Stomach (tissue), 4 donors: Measurements from ENCODE around the gene SORCS2.

Experiments
- CTCF ChIP-seq, 7 experiments: fragments of 450-650 bp in 4 of 7; fragments of 200-600 bp in 3 of 7; sonication (generic) in 3 of 7; IDR thresholded peaks; one replicate each; pipeline ENCODE4 v1.5.1; 2016 to 2019; ENCODE audit warnings: antibody characterized with exemption in 7 of 7, control low read depth in 2 of 7, mild to moderate bottlenecking in 1 of 7
- POLR2A ChIP-seq, 4 donors: fragments of 450-650 bp; IDR thresholded peaks; one replicate each; pipeline ENCODE4 v1.6.1; 2016; ENCODE audit warnings: antibody characterized with exemption in 4 of 4, control low read depth in 2 of 4, mild to moderate bottlenecking in 1 of 4, moderate library complexity in 1 of 4
- POLR2AphosphoS5 ChIP-seq, 3 donors: sonication (generic); formaldehyde crosslinking; IDR thresholded peaks; one replicate each; pipeline ENCODE4 v1.6.1; 2016; ENCODE audit warnings: antibody characterized with exemption in 3 of 3

GRCh38 chr4:7473081-7473480, 280.7 kb downstream of the SORCS2 start:
- TF ChIP-seq CTCF (IDR thresholded peaks at IDR 0.05) (no peak), POLR2AphosphoS5 (IDR thresholded peaks at IDR 0.05) (no peak), POLR2A (IDR thresholded peaks at IDR 0.05) (no peak)
